IPS-20b (cell line): ENCODE data around the gene LRTM1.

Experiments
- H3K27ac ChIP-seq: one replicate; pipeline ENCODE4 v1.5.1; 2013; ENCODE audit warnings: low read length
- H3K27me3 ChIP-seq: 2 replicates; pipeline ENCODE4 v1.6.1; 2013; ENCODE audit warnings: mild to moderate bottlenecking, low read length, inconsistent platforms; ENCODE audit not compliant: insufficient read depth
- H3K36me3 ChIP-seq: 2 replicates; pipeline ENCODE4 v1.6.1; 2013; ENCODE audit warnings: low read depth, mild to moderate bottlenecking, inconsistent platforms, low read length, moderate library complexity; ENCODE audit not compliant: insufficient read depth
- H3K4me1 ChIP-seq: 2 replicates; pipeline ENCODE4 v1.6.1; 2013; ENCODE audit warnings: mild to moderate bottlenecking, control low read depth, inconsistent platforms, low read length, moderate library complexity; ENCODE audit not compliant: insufficient read depth
- H3K4me3 ChIP-seq: 2 replicates; pipeline ENCODE4 v1.5.1; 2013; ENCODE audit warnings: mild to moderate bottlenecking, low read length, inconsistent platforms
- H3K9ac ChIP-seq: 2 replicates; pipeline ENCODE4 v1.6.1; 2013; ENCODE audit warnings: low read depth, mild to moderate bottlenecking, inconsistent platforms, low read length, moderate library complexity
- H3K9me3 ChIP-seq: 2 replicates; pipeline ENCODE4 v1.6.1; 2013; ENCODE audit warnings: mild to moderate bottlenecking, low read depth, low read length, inconsistent platforms; ENCODE audit not compliant: insufficient read depth

Gene LRTM1

DNA sequence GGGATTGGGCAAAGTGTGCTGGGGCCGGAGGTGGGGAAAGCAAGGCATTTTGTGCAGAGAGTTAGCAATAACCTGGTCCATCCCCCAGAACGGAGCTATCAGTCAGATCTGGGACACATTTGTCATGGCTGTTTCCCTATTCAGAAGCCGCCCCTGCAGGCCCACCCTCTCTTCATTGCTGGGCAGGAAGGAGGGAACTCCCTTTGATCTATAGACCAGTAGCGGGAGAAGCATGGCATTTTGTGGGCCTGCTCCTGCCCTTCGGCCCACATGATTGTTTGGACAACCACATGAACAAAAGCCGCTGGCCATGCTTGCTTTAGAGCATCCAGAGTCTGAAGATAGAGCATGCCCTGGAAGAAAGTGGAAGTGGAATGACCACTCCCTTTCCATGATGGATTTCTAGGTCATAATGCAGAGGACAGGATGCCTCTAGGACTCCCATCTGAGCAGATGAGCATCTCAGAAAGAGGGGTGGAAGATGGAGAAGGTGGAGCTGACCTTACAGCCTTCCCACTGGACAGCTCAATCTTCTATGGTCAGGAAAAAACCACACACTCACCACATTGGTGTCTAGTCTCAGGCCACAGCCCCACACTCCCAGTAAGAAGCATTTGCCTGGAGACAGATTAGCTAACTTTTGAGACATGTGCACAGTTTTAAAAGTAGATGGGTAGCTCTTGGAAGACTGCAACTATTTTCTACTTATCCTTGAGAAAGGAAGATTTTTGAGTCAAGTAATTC lies 11.9 kb upstream of the LRTM1 start:
- no peaks in the 10 kb centered on the region for H3K36me3 ChIP-seq
- H3K4me3 ChIP-seq, result no peak overlapping the region
- no peaks in the 10 kb centered on the region for H3K9me3 ChIP-seq
- H3K4me1 ChIP-seq, result peaks cover 11% of the 10 kb centered on the region; the same call in 1 of the 2 replicates
- H3K27me3 ChIP-seq, result no peaks in the 10 kb centered on the region
- no peak overlapping the region for H3K9ac ChIP-seq
- no peak overlapping the region for H3K27ac ChIP-seq

DNA sequence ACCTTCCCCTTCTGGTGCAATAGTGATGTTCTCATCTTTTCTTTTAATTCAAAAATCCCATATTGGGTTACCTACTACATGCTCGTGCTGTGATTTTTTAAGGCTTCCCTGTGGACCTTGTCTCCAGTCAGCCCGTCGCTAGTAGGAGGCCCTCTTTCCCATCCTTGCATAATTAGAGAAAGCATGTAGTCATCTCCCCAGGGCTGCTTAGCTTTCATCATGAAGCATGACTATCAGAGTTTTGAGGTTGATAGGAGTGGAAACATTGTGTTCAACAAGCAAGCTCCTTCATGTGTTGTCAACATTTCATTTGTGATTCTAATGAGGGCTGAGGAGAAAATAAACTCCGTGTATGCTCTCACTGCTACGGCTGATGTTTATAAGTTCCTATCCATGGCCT lies 8.7 kb upstream of the LRTM1 start:
- Histone ChIP-seq H3K27me3 (no peaks in the 10 kb centered on the region), H3K4me3 (0 out of 2 replicates have a peak overlapping the region, but pooled peaks have one; percentile 1)

GRCh38 chr3:54935869-54936268 lies 8.0 kb upstream of the LRTM1 start:
- H3K9me3 ChIP-seq, result no peaks in the 10 kb centered on the region
- H3K27ac ChIP-seq, result no peak overlapping the region
- H3K27me3 ChIP-seq, result no peaks in the 10 kb centered on the region
- H3K4me3 ChIP-seq, result no peak overlapping the region
- no peak overlapping the region for H3K9ac ChIP-seq
- peaks cover 11% of the 10 kb centered on the region; the same call in 1 of the 2 replicates for H3K4me1 ChIP-seq
- no peaks in the 10 kb centered on the region for H3K36me3 ChIP-seq

More for the DNA sequence above, 8.7 kb upstream of the LRTM1 start:
- Histone ChIP-seq H3K36me3 (no peaks in the 10 kb centered on the region), H3K27ac (no peak overlapping the region), H3K4me1 (peaks cover 11% of the 10 kb centered on the region; the same call in 1 of the 2 replicates), H3K9me3 (no peaks in the 10 kb centered on the region), H3K9ac (no peak overlapping the region)

DNA sequence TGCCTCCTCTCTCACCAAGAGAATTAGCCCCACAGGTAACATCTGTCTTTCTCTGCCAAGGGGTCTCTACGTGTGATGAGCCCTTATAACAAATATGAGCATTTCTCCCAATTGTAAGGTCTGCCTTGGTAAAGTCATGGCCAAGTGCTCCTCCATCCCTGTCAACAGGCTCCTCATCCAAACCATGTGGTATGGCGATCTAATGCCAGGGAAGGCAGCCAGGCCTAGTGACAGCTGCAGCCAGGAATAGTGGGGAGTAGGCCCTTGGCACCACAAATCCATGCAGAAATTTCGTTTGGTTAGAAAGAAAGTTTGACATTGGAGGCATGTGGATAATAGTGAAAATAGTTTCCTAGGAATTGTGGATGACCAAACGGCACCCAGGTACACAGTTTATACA lies 4.7 kb upstream of the LRTM1 start:
- H3K36me3 ChIP-seq, result no peaks in the 10 kb centered on the region
- no peaks in the 10 kb centered on the region for H3K9me3 ChIP-seq
- H3K4me3 ChIP-seq, result no peak overlapping the region
- H3K27ac ChIP-seq, result no peak overlapping the region
- H3K9ac ChIP-seq, result no peak overlapping the region
- H3K27me3 ChIP-seq, result no peaks in the 10 kb centered on the region
- peaks cover 11% of the 10 kb centered on the region; the same call in 1 of the 2 replicates for H3K4me1 ChIP-seq

- H3K36me3 ChIP-seq, result no peaks in the 10 kb centered on the region
- no peak overlapping the region for H3K4me3 ChIP-seq
- H3K27ac ChIP-seq, result no peak overlapping the region
- H3K4me1 ChIP-seq, result peaks cover 5% of the 10 kb centered on the region; the same call in 1 of the 2 replicates
- no peaks in the 10 kb centered on the region for H3K27me3 ChIP-seq
- H3K9ac ChIP-seq, result no peak overlapping the region
- H3K9me3 ChIP-seq, result no peaks in the 10 kb centered on the region
These were observed 3.3 kb upstream of the LRTM1 start for GRCh38 chr3:54931182-54931581.

GRCh38 chr3:54918516-54918915 lies 9.3 kb downstream of the LRTM1 start:
- H3K9me3 ChIP-seq, result no peaks in the 10 kb centered on the region
- no peak overlapping the region for H3K9ac ChIP-seq
- no peaks in the 10 kb centered on the region for H3K4me1 ChIP-seq
- no peaks in the 10 kb centered on the region for H3K36me3 ChIP-seq
- H3K4me3 ChIP-seq, result no peak overlapping the region
- no peaks in the 10 kb centered on the region for H3K27me3 ChIP-seq
- no peak overlapping the region for H3K27ac ChIP-seq

GRCh38 chr3:54917862-54918261 lies 10.0 kb downstream of the LRTM1 start:
- Histone ChIP-seq H3K27ac (no peak overlapping the region), H3K4me3 (no peak overlapping the region), H3K9me3 (no peaks in the 10 kb centered on the region), H3K4me1 (no peaks in the 10 kb centered on the region), H3K27me3 (no peaks in the 10 kb centered on the region), H3K9ac (no peak overlapping the region), H3K36me3 (no peaks in the 10 kb centered on the region)

DNA sequence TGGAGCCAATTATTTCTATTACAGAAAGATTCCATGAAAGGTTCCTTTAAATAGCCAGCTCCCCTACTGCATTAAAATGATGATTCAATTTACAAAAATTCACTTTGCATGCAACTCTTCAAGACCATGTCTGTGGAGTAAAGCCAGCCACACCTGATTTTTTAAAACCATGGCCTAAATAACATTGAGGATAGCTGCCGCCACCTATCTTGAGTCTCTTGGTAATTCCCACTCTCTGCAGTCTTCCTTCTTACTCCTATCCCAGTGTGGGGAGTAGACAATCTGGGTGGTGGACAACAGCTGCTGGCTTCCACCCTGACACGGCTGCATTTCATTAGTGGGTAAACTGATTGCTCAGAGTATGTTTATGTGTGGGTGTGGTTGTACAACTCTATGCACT lies 10.7 kb downstream of the LRTM1 start:
- Histone ChIP-seq H3K4me1 (no peaks in the 10 kb centered on the region), H3K4me3 (no peak overlapping the region), H3K9me3 (no peaks in the 10 kb centered on the region), H3K9ac (no peak overlapping the region), H3K36me3 (no peaks in the 10 kb centered on the region), H3K27ac (no peak overlapping the region), H3K27me3 (no peaks in the 10 kb centered on the region)

GRCh38 chr3:54916732-54917131 lies 11.1 kb downstream of the LRTM1 start:
- Histone ChIP-seq H3K27me3 (no peaks in the 10 kb centered on the region), H3K4me1 (no peaks in the 10 kb centered on the region), H3K27ac (no peak overlapping the region), H3K9ac (no peak overlapping the region), H3K9me3 (peaks cover 3% of the 10 kb centered on the region), H3K4me3 (no peak overlapping the region), H3K36me3 (no peaks in the 10 kb centered on the region)

GRCh38 chr3:54915976-54916375 lies 11.9 kb downstream of the LRTM1 start:
- H3K9me3 ChIP-seq, result peaks cover 4% of the 10 kb centered on the region
- H3K4me3 ChIP-seq, result no peak overlapping the region
- no peak overlapping the region for H3K9ac ChIP-seq
- H3K36me3 ChIP-seq, result no peaks in the 10 kb centered on the region
- H3K4me1 ChIP-seq, result no peaks in the 10 kb centered on the region
- no peaks in the 10 kb centered on the region for H3K27me3 ChIP-seq
- no peak overlapping the region for H3K27ac ChIP-seq

DNA sequence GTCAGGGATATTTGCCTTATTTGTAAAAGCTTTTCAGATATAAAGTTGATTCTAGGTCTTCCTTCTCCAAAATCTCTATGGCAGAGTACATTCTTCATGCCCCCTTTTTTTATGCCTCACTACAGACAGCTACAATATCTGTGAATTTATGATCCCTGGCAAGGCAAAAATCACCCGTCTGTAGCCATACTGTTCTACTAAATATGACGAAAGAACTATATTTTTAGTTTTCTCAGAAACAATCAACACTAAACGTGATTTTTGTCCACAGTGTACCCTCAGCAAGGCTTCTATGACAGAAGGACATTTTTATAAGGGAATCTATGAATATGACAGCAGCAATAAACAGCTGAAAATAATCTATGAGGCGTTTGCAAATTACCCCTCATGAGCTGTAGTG lies 12.7 kb downstream of the LRTM1 start:
- no peak overlapping the region for H3K9ac ChIP-seq
- peaks cover 4% of the 10 kb centered on the region for H3K9me3 ChIP-seq

DNA sequence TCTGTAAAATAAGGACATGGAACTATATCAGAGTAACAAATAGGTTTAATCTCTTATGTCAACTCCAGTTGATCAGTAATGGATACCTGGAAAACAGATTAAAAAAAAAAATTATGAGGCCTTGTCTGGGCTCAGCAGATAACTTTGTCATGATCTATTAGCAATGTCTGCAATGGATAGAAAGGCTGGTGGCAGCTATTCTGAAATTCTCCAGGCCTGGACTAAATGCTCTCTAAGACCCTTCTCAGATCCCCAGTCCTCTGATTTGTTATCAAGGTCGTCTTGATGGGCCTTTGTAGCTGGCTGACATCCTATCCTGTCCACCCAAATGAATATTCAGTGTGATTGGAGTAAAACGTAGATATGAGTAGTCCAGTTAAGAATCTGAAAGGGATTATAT lies 13.7 kb downstream of the LRTM1 start:
- Histone ChIP-seq H3K9me3 (peaks cover 4% of the 10 kb centered on the region), H3K27me3 (no peaks in the 10 kb centered on the region), H3K27ac (no peak overlapping the region), H3K36me3 (no peaks in the 10 kb centered on the region), H3K4me3 (no peak overlapping the region), H3K9ac (no peak overlapping the region), H3K4me1 (no peaks in the 10 kb centered on the region)

More for the DNA sequence above, 12.7 kb downstream of the LRTM1 start:
- H3K36me3 ChIP-seq, result no peaks in the 10 kb centered on the region
- H3K4me1 ChIP-seq, result no peaks in the 10 kb centered on the region
- H3K27me3 ChIP-seq, result no peaks in the 10 kb centered on the region
- no peak overlapping the region for H3K27ac ChIP-seq
- no peak overlapping the region for H3K4me3 ChIP-seq
